A673 (cell line): ENCODE results near the gene INPP4B. TPM values are rescaled to one million over a fixed set of nuclear protein-coding genes. Genes with fewer than 3 reads are reported as not detected.

Experiments used
- BruUV-seq: library from RNA; stranded (reverse); fragments of 400-500 nt; replicated peaks from 2 replicates; lab custom pipeline; 2021; lab: Mats Ljungman, UMichigan
- CTCF ChIA-PET: fragments of 300-600 bp; sonication (Branson Sonifier 250); formaldehyde crosslinking; loops from one replicate; lab custom pipeline; 2022; ENCODE audit warnings: antibody characterized with exemption; lab: Charles Lee
- POLR2A ChIA-PET: fragments of 300-600 bp; sonication (Branson Sonifier 250); formaldehyde crosslinking; loops from one replicate; lab custom pipeline; 2022; ENCODE audit warnings: antibody characterized with exemption; ENCODE audit not compliant: low non-redundant PET; lab: Charles Lee
- DNase-seq: peaks from one replicate; pipeline ENCODE4 v3.0.0-alpha.2; 2015; ENCODE audit warnings: low spot score
- H3K27ac ChIP-seq: fragments of 200-600 bp; sonication (generic); 2 replicates; pipeline ENCODE4 v1.5.1; 2016; ENCODE audit warnings: mixed run types, low read depth, mild to moderate bottlenecking, mixed read lengths, antibody characterized with exemption, low read length; ENCODE audit not compliant: poor library complexity, severe bottlenecking
- H3K27me3 ChIP-seq: fragments of 200-600 bp; sonication (generic); replicated peaks from 2 replicates; pipeline ENCODE4 v1.6.1; 2017; ENCODE audit warnings: mixed run types, low read depth, mild to moderate bottlenecking, mixed read lengths, antibody characterized with exemption, low read length; ENCODE audit not compliant: insufficient read depth, poor library complexity
- H3K36me3 ChIP-seq: fragments of 200-600 bp; sonication (generic); 2 replicates; pipeline ENCODE4 v1.6.1; 2016; ENCODE audit warnings: mixed run types, mild to moderate bottlenecking, mixed read lengths, antibody characterized with exemption, low read length; ENCODE audit not compliant: insufficient read depth, poor library complexity, severe bottlenecking
- H3K4me1 ChIP-seq: fragments of 200-600 bp; sonication (generic); 2 replicates; pipeline ENCODE4 v1.6.1; 2017; ENCODE audit warnings: mixed run types, mild to moderate bottlenecking, mixed read lengths, antibody characterized with exemption, low read length; ENCODE audit not compliant: insufficient read depth, poor library complexity, severe bottlenecking
- H3K4me3 ChIP-seq: fragments of 200-600 bp; sonication (generic); 2 replicates; pipeline ENCODE4 v1.5.1; 2016; ENCODE audit warnings: low read depth, mixed run types, mild to moderate bottlenecking, mixed read lengths, low read length; ENCODE audit not compliant: poor library complexity, severe bottlenecking
- H3K9me3 ChIP-seq: fragments of 200-600 bp; sonication (generic); 2 replicates; pipeline ENCODE4 v1.6.1; 2016; ENCODE audit warnings: mixed run types, low read depth, mild to moderate bottlenecking, mixed read lengths, antibody characterized with exemption, low read length; ENCODE audit not compliant: poor library complexity, severe bottlenecking
- EZH2 ChIP-seq: fragments of 200-600 bp; sonication (generic); IDR thresholded peaks from 2 replicates; pipeline ENCODE4 v1.6.1; 2017; ENCODE audit warnings: borderline replicate concordance, low read depth, mild to moderate bottlenecking, mixed read lengths, antibody characterized with exemption, low read length; ENCODE audit not compliant: poor library complexity, severe bottlenecking
- intact Hi-C: fragments of 100-400 bp; cut with micrococcal nuclease; formaldehyde crosslinking; loops from one replicate; pipeline ENCODE4 v1.10.0; 2022; ENCODE audit not compliant: unreplicated experiment
- total RNA-seq: library from RNA; stranded (reverse); gene quantifications from 2 replicates; pipeline ENCODE4 v1.2.3, GENCODE V29; 2021
- TF ChIP-seq, protein P1 (sequence below): fragments of 300-800, 200-600 bp; sonication (generic); conservative IDR thresholded peaks from 2 replicates; pipeline ENCODE4 v1.5.1; 2017; ENCODE audit warnings: low read depth, mild to moderate bottlenecking, antibody characterized with exemption, low read length, moderate library complexity, mixed read lengths

INPP4B gene
- total RNA-seq, 1 experiment from 2014 or later = 13.1 TPM

DNA sequence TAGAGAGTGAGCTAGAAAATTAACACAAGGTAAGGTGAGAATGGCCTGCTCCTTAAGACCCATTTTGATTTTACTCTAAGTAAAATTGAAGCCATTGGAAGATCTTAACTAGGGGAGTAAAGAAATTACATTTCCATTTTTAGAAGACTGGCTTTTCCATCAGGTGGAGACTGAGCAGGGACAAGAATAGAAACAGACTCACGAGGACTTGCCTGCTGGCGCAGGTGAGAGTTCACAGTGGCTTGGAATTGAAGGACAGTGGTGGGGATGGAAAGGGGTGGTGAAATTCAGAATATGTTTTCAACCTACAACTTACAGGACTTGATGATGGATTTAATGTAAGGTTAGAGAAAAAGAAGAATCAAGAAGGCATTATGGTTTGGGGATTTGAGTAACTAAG is 427.4 kb downstream of the INPP4B start:
- no peaks in the 10 kb centered on the region for H3K9me3 ChIP-seq
- no peaks in the 10 kb centered on the region for H3K27me3 ChIP-seq
- no peaks in the 10 kb centered on the region for H3K36me3 ChIP-seq
- H3K4me3 ChIP-seq = no peak overlapping the region
- no peak for DNase-seq
- H3K27ac ChIP-seq = no peak overlapping the region
- CTCF ChIA-PET = no interaction called here
- intact Hi-C loops = no loop called here
- no TSS peak for BruUV-seq
- peaks cover 59% of the 10 kb centered on the region for H3K4me1 ChIP-seq
- TF ChIP-seq, protein P1, sequence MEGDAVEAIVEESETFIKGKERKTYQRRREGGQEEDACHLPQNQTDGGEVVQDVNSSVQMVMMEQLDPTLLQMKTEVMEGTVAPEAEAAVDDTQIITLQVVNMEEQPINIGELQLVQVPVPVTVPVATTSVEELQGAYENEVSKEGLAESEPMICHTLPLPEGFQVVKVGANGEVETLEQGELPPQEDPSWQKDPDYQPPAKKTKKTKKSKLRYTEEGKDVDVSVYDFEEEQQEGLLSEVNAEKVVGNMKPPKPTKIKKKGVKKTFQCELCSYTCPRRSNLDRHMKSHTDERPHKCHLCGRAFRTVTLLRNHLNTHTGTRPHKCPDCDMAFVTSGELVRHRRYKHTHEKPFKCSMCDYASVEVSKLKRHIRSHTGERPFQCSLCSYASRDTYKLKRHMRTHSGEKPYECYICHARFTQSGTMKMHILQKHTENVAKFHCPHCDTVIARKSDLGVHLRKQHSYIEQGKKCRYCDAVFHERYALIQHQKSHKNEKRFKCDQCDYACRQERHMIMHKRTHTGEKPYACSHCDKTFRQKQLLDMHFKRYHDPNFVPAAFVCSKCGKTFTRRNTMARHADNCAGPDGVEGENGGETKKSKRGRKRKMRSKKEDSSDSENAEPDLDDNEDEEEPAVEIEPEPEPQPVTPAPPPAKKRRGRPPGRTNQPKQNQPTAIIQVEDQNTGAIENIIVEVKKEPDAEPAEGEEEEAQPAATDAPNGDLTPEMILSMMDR = no peak
- POLR2A ChIA-PET = no interaction called here

DNA sequence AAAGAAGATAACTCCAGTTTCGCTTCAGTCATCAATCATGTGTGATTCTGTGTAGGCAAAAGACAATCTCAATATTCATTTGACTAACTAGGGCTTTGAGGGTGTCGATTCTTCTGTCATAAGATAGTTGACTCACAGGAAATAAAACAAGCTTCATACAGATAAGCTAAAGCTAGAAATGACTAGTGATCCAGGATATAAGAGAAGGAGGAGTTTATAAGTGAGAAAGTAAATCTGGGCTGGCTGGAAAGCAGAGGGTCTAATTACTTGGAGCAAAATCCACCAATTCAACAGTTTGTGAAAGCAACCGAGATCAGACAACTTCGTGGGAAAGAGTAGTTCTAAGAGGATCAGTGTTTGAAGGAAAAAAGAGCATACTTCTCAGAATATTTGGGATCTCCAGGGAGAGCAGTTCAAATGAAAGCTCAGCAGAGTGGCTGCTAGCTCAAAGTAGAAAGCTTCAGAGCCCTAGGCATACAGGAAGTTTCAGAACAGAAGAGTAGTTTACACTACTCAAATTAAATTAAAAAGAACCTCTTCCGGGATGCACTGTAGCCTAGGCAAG is 429.3 kb downstream of the INPP4B start:
- Histone ChIP-seq H3K27ac (peak overlapping the region; percentile 63), H3K9me3 (no peaks in the 10 kb centered on the region), H3K4me3 (no peak overlapping the region), H3K36me3 (no peaks in the 10 kb centered on the region), H3K4me1 (peaks cover 61% of the 10 kb centered on the region), H3K27me3 (no peaks in the 10 kb centered on the region)
- ChIA-PET CTCF (interaction anchor here (0.5 kb wide), 1 partner anchor 8 kb away, joined by 3 read pairs; no protein-coding TSS in a partner anchor), POLR2A (no interaction called here)
- peak; percentile 55 for DNase-seq
- intact Hi-C loops = no loop called here
- no TSS peak for BruUV-seq
- TF ChIP-seq, protein P1 = no peak
- TF ChIP-seq EZH2 = no peak

DNA sequence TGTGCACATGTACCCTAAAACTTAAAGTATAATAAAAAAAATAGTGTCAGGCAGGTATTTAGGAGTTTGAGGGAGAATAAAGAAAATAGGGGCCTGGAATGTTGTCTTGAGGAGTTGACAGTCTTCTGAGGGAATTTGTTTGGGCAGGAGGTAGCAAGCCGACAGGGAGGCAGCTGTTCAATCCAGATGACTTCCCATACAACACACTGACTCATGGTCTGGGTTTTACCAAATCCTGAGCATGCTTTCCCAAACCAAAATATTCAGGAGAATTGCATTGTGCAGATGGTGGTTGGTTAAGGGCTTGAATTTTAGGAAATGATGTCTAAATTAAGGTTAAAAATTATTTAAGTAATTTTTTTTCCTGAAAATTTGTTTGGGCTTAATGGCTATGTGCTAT is 430.0 kb downstream of the INPP4B start:
- H3K9me3 ChIP-seq = no peaks in the 10 kb centered on the region
- CTCF ChIA-PET = no interaction called here
- no peak for TF ChIP-seq EZH2
- TF ChIP-seq, protein P1 = no peak
- BruUV-seq = no TSS peak
- H3K4me1 ChIP-seq = peaks cover 60% of the 10 kb centered on the region
- no peaks in the 10 kb centered on the region for H3K36me3 ChIP-seq
- DNase-seq = no peak
- POLR2A ChIA-PET = no interaction called here
- H3K4me3 ChIP-seq = no peak overlapping the region
- H3K27me3 ChIP-seq = no peaks in the 10 kb centered on the region
- no peak overlapping the region for H3K27ac ChIP-seq
- intact Hi-C loops = no loop called here
